HEK293 (cell line): ENCODE data around the gene ZSCAN10.

Experiments used
- AEBP2 ChIP-seq: fragments of 450-650 bp; formaldehyde crosslinking; IDR thresholded peaks from 2 replicates; pipeline ENCODE4 v1.5.1; 2016; ENCODE audit warnings: missing biosample characterization, missing genetic modification characterization, borderline replicate concordance
- CTCF ChIP-seq: fragments of 450-650 bp; formaldehyde crosslinking; IDR thresholded peaks from 2 replicates; pipeline ENCODE4 v1.5.1; 2016; ENCODE audit warnings: missing biosample characterization, missing genetic modification characterization
- HIC1 ChIP-seq: fragments of 450-650 bp; formaldehyde crosslinking; IDR thresholded peaks from 2 replicates; pipeline ENCODE4 v1.5.1; 2016; ENCODE audit warnings: missing biosample characterization, missing genetic modification characterization
- HOXA7 ChIP-seq: sonication (generic); formaldehyde crosslinking; IDR thresholded peaks from 2 replicates; pipeline ENCODE4 v1.8.1; 2022; ENCODE audit warnings: missing genetic modification reagents, borderline replicate concordance
- HOXC10 ChIP-seq: sonication (generic); formaldehyde crosslinking; IDR thresholded peaks from 2 replicates; pipeline ENCODE4 v1.8.1; 2023; ENCODE audit warnings: mild to moderate bottlenecking, missing genetic modification reagents
- KLF1 ChIP-seq: fragments of 450-650 bp; formaldehyde crosslinking; IDR thresholded peaks from 2 replicates; pipeline ENCODE4 v1.5.1; 2016; ENCODE audit warnings: missing biosample characterization, missing genetic modification characterization
- KLF8 ChIP-seq: fragments of 450-650 bp; formaldehyde crosslinking; IDR thresholded peaks from 2 replicates; pipeline ENCODE4 v1.5.1; 2016; ENCODE audit warnings: missing biosample characterization, missing genetic modification characterization
- MZF1 ChIP-seq: fragments of 450-650 bp; formaldehyde crosslinking; IDR thresholded peaks from 2 replicates; pipeline ENCODE4 v1.5.1; 2017; ENCODE audit warnings: missing biosample characterization, missing genetic modification characterization, borderline replicate concordance
- OVOL3 ChIP-seq: fragments of 450-650 bp; formaldehyde crosslinking; IDR thresholded peaks from 2 replicates; pipeline ENCODE4 v1.5.1; 2016; ENCODE audit warnings: missing biosample characterization, missing genetic modification characterization
- PRDM6 ChIP-seq: fragments of 450-650 bp; formaldehyde crosslinking; IDR thresholded peaks from 2 replicates; pipeline ENCODE4 v1.5.1; 2017; ENCODE audit warnings: missing biosample characterization, missing genetic modification characterization
- SALL2 ChIP-seq: fragments of 450-650 bp; formaldehyde crosslinking; IDR thresholded peaks from 2 replicates; pipeline ENCODE4 v1.5.0; 2017; ENCODE audit warnings: missing biosample characterization, mild to moderate bottlenecking, missing genetic modification characterization, borderline replicate concordance
- SETDB1 ChIP-seq: IDR thresholded peaks from one replicate; pipeline ENCODE4 v1.6.1; 2017; ENCODE audit warnings: mild to moderate bottlenecking, low read length, moderate library complexity, mixed read lengths; ENCODE audit not compliant: insufficient read length
- TCF7L2 ChIP-seq: IDR thresholded peaks from 2 replicates; pipeline ENCODE4 v1.6.1; 2011; ENCODE audit warnings: low read depth, mild to moderate bottlenecking, inconsistent platforms, low read length, moderate library complexity, borderline replicate concordance
- ZNF155 ChIP-seq: fragments of 450-650 bp; formaldehyde crosslinking; IDR thresholded peaks from 2 replicates; pipeline ENCODE4 v1.5.1; 2016; ENCODE audit warnings: missing biosample characterization, missing genetic modification characterization
- ZNF18 ChIP-seq: fragments of 450-650 bp; formaldehyde crosslinking; IDR thresholded peaks from 2 replicates; pipeline ENCODE4 v1.5.1; 2016; ENCODE audit warnings: missing biosample characterization, missing genetic modification characterization
- ZNF292 ChIP-seq: fragments of 450-650 bp; formaldehyde crosslinking; IDR thresholded peaks from 2 replicates; pipeline ENCODE4 v1.5.1; 2016; ENCODE audit warnings: low read depth, missing biosample characterization, missing genetic modification characterization, borderline replicate concordance
- ZNF324 ChIP-seq: fragments of 450-650 bp; formaldehyde crosslinking; IDR thresholded peaks from 2 replicates; pipeline ENCODE4 v1.5.1; 2016; ENCODE audit warnings: missing biosample characterization, missing genetic modification characterization
- ZNF366 ChIP-seq: fragments of 450-650 bp; formaldehyde crosslinking; conservative IDR thresholded peaks from 2 replicates; pipeline ENCODE4 v1.5.1; 2016; ENCODE audit warnings: missing biosample characterization, missing genetic modification characterization
- ZNF449 ChIP-seq: fragments of 450-650 bp; formaldehyde crosslinking; IDR thresholded peaks from 2 replicates; pipeline ENCODE4 v1.5.1; 2017; ENCODE audit warnings: missing biosample characterization, mild to moderate bottlenecking, missing genetic modification characterization, moderate library complexity
- ZNF48 ChIP-seq: fragments of 450-650 bp; formaldehyde crosslinking; IDR thresholded peaks from 2 replicates; pipeline ENCODE4 v1.5.1; 2016; ENCODE audit warnings: missing biosample characterization, missing genetic modification characterization
- ZNF548 ChIP-seq: fragments of 450-650 bp; formaldehyde crosslinking; IDR thresholded peaks from 2 replicates; pipeline ENCODE4 v1.5.1; 2016; ENCODE audit warnings: missing biosample characterization, missing genetic modification characterization
- ZNF558 ChIP-seq: fragments of 450-650 bp; formaldehyde crosslinking; IDR thresholded peaks from 2 replicates; pipeline ENCODE4 v1.5.1; 2016; ENCODE audit warnings: missing biosample characterization, missing genetic modification characterization
- ZNF560 ChIP-seq: fragments of 450-650 bp; formaldehyde crosslinking; IDR thresholded peaks from 2 replicates; pipeline ENCODE4 v1.5.1; 2017; ENCODE audit warnings: missing biosample characterization, missing genetic modification characterization, borderline replicate concordance
- ZNF571 ChIP-seq: fragments of 450-650 bp; formaldehyde crosslinking; IDR thresholded peaks from 2 replicates; pipeline ENCODE4 v1.5.0; 2017; ENCODE audit warnings: missing biosample characterization, missing genetic modification characterization
- ZNF629 ChIP-seq: fragments of 450-650 bp; formaldehyde crosslinking; IDR thresholded peaks from 2 replicates; pipeline ENCODE4 v1.5.1; 2017; ENCODE audit warnings: missing biosample characterization, missing genetic modification characterization
- ZNF658 ChIP-seq: fragments of 450-650 bp; formaldehyde crosslinking; IDR thresholded peaks from 2 replicates; pipeline ENCODE4; 2016; ENCODE audit warnings: missing biosample characterization, missing genetic modification characterization
- ZNF660 ChIP-seq: fragments of 450-650 bp; IDR thresholded peaks from 2 replicates; pipeline ENCODE4 v1.5.1; 2018; ENCODE audit warnings: missing biosample characterization, mild to moderate bottlenecking, missing genetic modification characterization
- ZNF701 ChIP-seq: fragments of 450-650 bp; formaldehyde crosslinking; IDR thresholded peaks from 2 replicates; pipeline ENCODE4 v1.5.1; 2016; ENCODE audit warnings: missing biosample characterization, missing genetic modification characterization
- ZNF785 ChIP-seq: fragments of 450-650 bp; formaldehyde crosslinking; IDR thresholded peaks from 2 replicates; pipeline ENCODE4 v1.5.1; 2016; ENCODE audit warnings: missing biosample characterization, missing genetic modification characterization
- ZSCAN23 ChIP-seq: fragments of 450-650 bp; formaldehyde crosslinking; IDR thresholded peaks from 2 replicates; pipeline ENCODE4 v1.5.1; 2016; ENCODE audit warnings: missing biosample characterization, missing genetic modification characterization

ZSCAN10 gene

GRCh38 chr16:3059041-3059722 is 39.9 kb downstream of the ZSCAN10 start (continued):
- no peak for TF ChIP-seq PRDM6 (tag by site-specific recombination)
- no peak for TF ChIP-seq ZNF701
- no peak for TF ChIP-seq ZNF18 (tag by site-specific recombination)
- TF ChIP-seq ZNF560 (tag by site-specific recombination): no peak
- TF ChIP-seq KLF1 (tag by site-specific recombination): peak; percentile 58
- TF ChIP-seq ZSCAN23 (tag by site-specific recombination): no peak
- TF ChIP-seq HOXC10 (CRISPR knock-in tag): no peak
- TF ChIP-seq HOXA7 (CRISPR knock-in tag): no peak
- TF ChIP-seq ZNF629 (tag by site-specific recombination): no peak
- no peak for TF ChIP-seq AEBP2 (tag by site-specific recombination)
- TF ChIP-seq ZNF324 (tag by site-specific recombination): no peak
- TF ChIP-seq ZNF449 (tag by site-specific recombination): no peak; the same call in 1 of the 2 replicates
- no peak for TF ChIP-seq ZNF558 (tag by site-specific recombination)
- TF ChIP-seq CTCF (tag by site-specific recombination): peak; percentile 99
- peak; percentile 67; the same call in 1 of the 2 replicates for TF ChIP-seq ZNF660
- no peak for TF ChIP-seq ZNF48
- no peak for TF ChIP-seq ZNF292 (tag by site-specific recombination)
- TF ChIP-seq TCF7L2: no peak
- TF ChIP-seq ZNF785: no peak
- no peak for TF ChIP-seq SETDB1
- TF ChIP-seq ZNF548 (tag by site-specific recombination): no peak
- TF ChIP-seq SALL2 (tag by site-specific recombination): no peak
- no peak for TF ChIP-seq ZNF155 (tag by site-specific recombination)
- TF ChIP-seq ZNF658 (tag by site-specific recombination): no peak
- no peak for TF ChIP-seq MZF1 (tag by site-specific recombination)
- no peak; the same call in 1 of the 2 replicates for TF ChIP-seq HIC1
- TF ChIP-seq ZNF571 (tag by site-specific recombination): no peak
- no peak for TF ChIP-seq OVOL3 (tag by site-specific recombination)
- TF ChIP-seq ZNF366 (tag by site-specific recombination): no peak
- TF ChIP-seq KLF8 (tag by site-specific recombination): peak; percentile 30; the same call in 1 of the 2 replicates
